Measurements from ENCODE around the gene DCBLD1. TPM values are rescaled to one million over a fixed set of nuclear protein-coding genes. Genes with fewer than 3 reads are reported as not detected.

DCBLD1 gene
- total and polyA plus RNA-seq, 9 of the 15 experiments (the other 6 are each of a cell fraction or from before 2014, with no cell fraction given), result 0.80 to 8.5 (median 6.8) TPM

DNA sequence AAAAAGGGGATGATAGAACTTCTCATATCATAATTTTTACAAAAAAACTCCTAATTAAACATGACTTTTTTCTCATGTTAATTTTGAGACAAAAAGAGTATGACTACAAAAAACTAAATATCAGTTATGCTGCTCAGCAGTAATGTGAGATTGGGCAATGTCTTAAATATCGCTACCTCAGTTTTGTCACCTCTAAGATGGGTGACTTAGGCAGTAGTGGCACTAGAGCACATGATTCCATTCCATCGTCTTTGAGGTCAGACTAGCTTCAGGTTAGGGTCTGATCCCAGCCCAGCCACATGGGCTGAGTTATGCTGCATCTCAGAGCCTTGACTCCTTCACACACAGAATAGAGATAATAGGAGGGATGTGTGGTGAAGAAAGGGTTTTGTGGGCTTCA, 11.0 kb downstream of the DCBLD1 start:
- Histone ChIP-seq H3K27me3 (ENCODE audit: control insufficient read depth in 2 of 2, insufficient read depth in 2 of 2, low read length in 2 of 2) (no peaks in the 10 kb centered on the region), H2AFZ (ENCODE audit: low read depth, low read length) (no peak overlapping the region), H3K36me3 (ENCODE audit: control insufficient read depth, insufficient read depth, low read length) (no peaks in the 10 kb centered on the region), H4K20me1 (replicated peaks; ENCODE audit: control insufficient read depth, insufficient read depth, low read length) (no peaks in the 10 kb centered on the region), H3K4me3 (no peak overlapping the region), H3K79me2 (ENCODE audit: control insufficient read depth, insufficient read depth, low read length) (no peaks in the 10 kb centered on the region), H3K4me1 (replicated peaks in 1 of 2; ENCODE audit: control insufficient read depth in 2 of 2, insufficient read depth in 2 of 2, low read length in 2 of 2) (peaks cover 0 to 5% of the 10 kb centered on the region in 2 experiments; a peak in 2 of 5 replicates), H3K27ac (ENCODE audit: extremely low read depth, low read depth, low read length) (no peak overlapping the region), H3K9me1 (ENCODE audit: control insufficient read depth, insufficient read depth, low read length) (no peaks in the 10 kb centered on the region), H3K4me2 (ENCODE audit: insufficient read depth, low read length) (no peak overlapping the region), H3K9ac (ENCODE audit: insufficient read depth in 1 of 2, low read depth in 2 of 2, low read length in 2 of 2) (no peak overlapping the region), H3K9me3 (replicated peaks; ENCODE audit: control insufficient read depth, insufficient read depth, low read depth, low read length) (no peaks in the 10 kb centered on the region)
- BruUV-seq (replicated peaks), result no TSS peak
- ATAC-seq, result peak; percentile 53; the same call in 2 of the 3 replicates
- intact Hi-C loops (cut with micrococcal nuclease), result no loop called here
- in situ Hi-C loops (cut with MboI), result no loop called here
- TF ChIP-seq, protein P1, sequence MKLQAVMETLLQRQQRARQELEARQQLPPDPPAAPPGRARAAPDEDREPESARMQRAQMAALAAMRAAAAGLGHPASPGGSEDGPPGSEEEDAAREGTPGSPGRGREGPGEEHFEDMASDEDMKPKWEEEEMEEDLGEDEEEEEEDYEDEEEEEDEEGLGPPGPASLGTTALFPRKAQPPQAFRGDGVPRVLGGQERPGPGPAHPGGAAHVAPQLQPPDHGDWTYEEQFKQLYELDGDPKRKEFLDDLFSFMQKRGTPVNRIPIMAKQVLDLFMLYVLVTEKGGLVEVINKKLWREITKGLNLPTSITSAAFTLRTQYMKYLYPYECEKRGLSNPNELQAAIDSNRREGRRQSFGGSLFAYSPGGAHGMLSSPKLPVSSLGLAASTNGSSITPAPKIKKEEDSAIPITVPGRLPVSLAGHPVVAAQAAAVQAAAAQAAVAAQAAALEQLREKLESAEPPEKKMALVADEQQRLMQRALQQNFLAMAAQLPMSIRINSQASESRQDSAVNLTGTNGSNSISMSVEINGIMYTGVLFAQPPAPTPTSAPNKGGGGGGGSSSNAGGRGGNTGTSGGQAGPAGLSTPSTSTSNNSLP (IDR thresholded peaks at IDR 0.05; ENCODE audit: borderline replicate concordance, low read depth, low read length), result no peak
- no peak for TF ChIP-seq IFI16 (CRISPR knock-in tag; IDR thresholded peaks at IDR 0.05)
- TF ChIP-seq RBM25 (IDR thresholded peaks at IDR 0.05; ENCODE audit: low read depth, low read length, severe bottlenecking), result peak; percentile 34
- no peak for TF ChIP-seq ZKSCAN1 (IDR thresholded peaks at IDR 0.05; ENCODE audit: low read depth, low read length)
- TF ChIP-seq, protein P2, sequence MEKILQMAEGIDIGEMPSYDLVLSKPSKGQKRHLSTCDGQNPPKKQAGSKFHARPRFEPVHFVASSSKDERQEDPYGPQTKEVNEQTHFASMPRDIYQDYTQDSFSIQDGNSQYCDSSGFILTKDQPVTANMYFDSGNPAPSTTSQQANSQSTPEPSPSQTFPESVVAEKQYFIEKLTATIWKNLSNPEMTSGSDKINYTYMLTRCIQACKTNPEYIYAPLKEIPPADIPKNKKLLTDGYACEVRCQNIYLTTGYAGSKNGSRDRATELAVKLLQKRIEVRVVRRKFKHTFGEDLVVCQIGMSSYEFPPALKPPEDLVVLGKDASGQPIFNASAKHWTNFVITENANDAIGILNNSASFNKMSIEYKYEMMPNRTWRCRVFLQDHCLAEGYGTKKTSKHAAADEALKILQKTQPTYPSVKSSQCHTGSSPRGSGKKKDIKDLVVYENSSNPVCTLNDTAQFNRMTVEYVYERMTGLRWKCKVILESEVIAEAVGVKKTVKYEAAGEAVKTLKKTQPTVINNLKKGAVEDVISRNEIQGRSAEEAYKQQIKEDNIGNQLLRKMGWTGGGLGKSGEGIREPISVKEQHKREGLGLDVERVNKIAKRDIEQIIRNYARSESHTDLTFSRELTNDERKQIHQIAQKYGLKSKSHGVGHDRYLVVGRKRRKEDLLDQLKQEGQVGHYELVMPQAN (IDR thresholded peaks at IDR 0.05; ENCODE audit: borderline replicate concordance), result no peak
- TF ChIP-seq CEBPG (CRISPR knock-in tag; IDR thresholded peaks at IDR 0.05), result no peak
- TF ChIP-seq CEBPG (tag; conservative IDR thresholded peaks at IDR 0.05 in 1 of 2, IDR thresholded peaks at IDR 0.05 in 1 of 2), result 0 out of 4 replicates have a peak, but pooled peaks of 1 of the 2 experiments have one; percentile 14
- CTCF ChIA-PET (ENCODE audit: low intra/inter-chr PET ratio), result no interaction called here
- FAIRE-seq, result no peak
- WGBS (ENCODE audit: insufficient coverage, low coverage, missing lambda C conversion rate), result 56% methylated on average over 2 of the region's 2 CpGs
- no peak for DNase-seq (ENCODE audit: extremely low read depth in 1 of 4, low spot score in 3 of 4)
- POLR2A ChIA-PET, result interaction anchor here (0.5 to 1.1 kb wide), 2 partner anchors 9 to 17 kb away, joined by 3 read pairs; no protein-coding TSS in a partner anchor
